Gastrocnemius medialis (tissue), 4 donors: ENCODE results near the gene TAF1A.

Experiments used
- POLR2A ChIP-seq, 2 donors: fragments of 450-650 bp; IDR thresholded peaks; one replicate each; pipeline ENCODE4 v1.6.1; 2017; ENCODE audit warnings: antibody characterized with exemption in 2 of 2, mild to moderate bottlenecking in 2 of 2, moderate library complexity in 2 of 2
- TF ChIP-seq, protein P1 (sequence below), 5 experiments: fragments of 450-650 bp in 3 of 5; fragments of 200-600 bp in 2 of 5; sonication (generic) in 2 of 5; IDR thresholded peaks in 4 of 5; conservative IDR thresholded peaks in 1 of 5; 1 replicate in 4 of 5; 2 replicates in 1 of 5; pipeline ENCODE4 v1.5.1; 2016 to 2019; ENCODE audit warnings: antibody characterized with exemption in 5 of 5, mild to moderate bottlenecking in 3 of 5, moderate library complexity in 3 of 5

DNA sequence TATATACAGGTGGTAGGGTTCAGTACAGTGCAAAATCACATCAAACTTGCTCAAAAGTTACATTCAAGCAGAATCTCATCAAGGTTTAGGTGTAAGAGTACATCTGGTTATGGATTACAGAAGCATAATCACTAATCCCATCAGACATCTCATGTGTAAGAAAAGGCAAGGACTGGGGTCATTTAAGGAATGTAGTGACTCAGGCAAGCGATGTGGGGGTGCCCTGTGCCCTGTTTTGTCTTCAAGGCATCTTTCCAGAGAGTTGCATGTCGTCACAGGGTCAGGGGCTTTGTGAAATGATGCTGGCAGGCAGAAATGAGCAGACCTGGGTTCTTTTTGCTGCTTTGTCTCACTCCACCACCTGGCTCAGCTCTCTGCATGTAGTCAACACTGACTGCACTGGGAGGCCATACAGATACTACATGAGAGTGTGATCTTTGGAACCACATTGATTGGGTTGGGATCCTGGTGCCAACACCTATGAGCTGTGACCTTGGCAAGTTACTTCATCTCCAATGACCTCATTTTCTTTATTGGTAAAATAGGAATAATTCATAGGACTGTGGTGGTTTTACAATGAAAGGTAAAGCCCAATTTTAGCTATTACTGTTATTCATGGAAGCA is 33.6 kb downstream of the TAF1A start:
- TF ChIP-seq, protein P1, sequence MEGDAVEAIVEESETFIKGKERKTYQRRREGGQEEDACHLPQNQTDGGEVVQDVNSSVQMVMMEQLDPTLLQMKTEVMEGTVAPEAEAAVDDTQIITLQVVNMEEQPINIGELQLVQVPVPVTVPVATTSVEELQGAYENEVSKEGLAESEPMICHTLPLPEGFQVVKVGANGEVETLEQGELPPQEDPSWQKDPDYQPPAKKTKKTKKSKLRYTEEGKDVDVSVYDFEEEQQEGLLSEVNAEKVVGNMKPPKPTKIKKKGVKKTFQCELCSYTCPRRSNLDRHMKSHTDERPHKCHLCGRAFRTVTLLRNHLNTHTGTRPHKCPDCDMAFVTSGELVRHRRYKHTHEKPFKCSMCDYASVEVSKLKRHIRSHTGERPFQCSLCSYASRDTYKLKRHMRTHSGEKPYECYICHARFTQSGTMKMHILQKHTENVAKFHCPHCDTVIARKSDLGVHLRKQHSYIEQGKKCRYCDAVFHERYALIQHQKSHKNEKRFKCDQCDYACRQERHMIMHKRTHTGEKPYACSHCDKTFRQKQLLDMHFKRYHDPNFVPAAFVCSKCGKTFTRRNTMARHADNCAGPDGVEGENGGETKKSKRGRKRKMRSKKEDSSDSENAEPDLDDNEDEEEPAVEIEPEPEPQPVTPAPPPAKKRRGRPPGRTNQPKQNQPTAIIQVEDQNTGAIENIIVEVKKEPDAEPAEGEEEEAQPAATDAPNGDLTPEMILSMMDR (IDR thresholded peaks at IDR 0.05 in 4 of 5, conservative IDR thresholded peaks at IDR 0.05 in 1 of 5): no peak
- TF ChIP-seq POLR2A (IDR thresholded peaks at IDR 0.05): no peak
